Measurements from ENCODE around the gene SND1.

GRCh38 chr7:128033246-128033645, 381.3 kb downstream of the SND1 start:
- no peak for TF ChIP-seq CTCF (IDR thresholded peaks at IDR 0.05; ENCODE audit: insufficient read depth, low read length)
- no peak for TF ChIP-seq REST (IDR thresholded peaks at IDR 0.05; ENCODE audit: insufficient replicate concordance, low read depth)
- TF ChIP-seq SPI1 (IDR thresholded peaks at IDR 0.05; ENCODE audit: borderline replicate concordance, low read depth) = no peak
- no peak for TF ChIP-seq POLR2AphosphoS5 (IDR thresholded peaks at IDR 0.05; ENCODE audit: low read depth)

All from HL-60 (cell line).